Stimulated activated CD4-positive, alpha-beta T cell treated with anti-CD3 and anti-CD28 coated beads, Interleukin-1b, Interleukin-23, amount 100 ng/mL, for 1 hour (primary cell): ENCODE data around the gene SH3D19.

Source experiments
- DNase-seq, 2 donors: peaks; one replicate each; pipeline ENCODE4 v3.0.0-alpha.2; 2020; ENCODE audit warnings: low read depth in 2 of 2

The SH3D19 gene, protein sequence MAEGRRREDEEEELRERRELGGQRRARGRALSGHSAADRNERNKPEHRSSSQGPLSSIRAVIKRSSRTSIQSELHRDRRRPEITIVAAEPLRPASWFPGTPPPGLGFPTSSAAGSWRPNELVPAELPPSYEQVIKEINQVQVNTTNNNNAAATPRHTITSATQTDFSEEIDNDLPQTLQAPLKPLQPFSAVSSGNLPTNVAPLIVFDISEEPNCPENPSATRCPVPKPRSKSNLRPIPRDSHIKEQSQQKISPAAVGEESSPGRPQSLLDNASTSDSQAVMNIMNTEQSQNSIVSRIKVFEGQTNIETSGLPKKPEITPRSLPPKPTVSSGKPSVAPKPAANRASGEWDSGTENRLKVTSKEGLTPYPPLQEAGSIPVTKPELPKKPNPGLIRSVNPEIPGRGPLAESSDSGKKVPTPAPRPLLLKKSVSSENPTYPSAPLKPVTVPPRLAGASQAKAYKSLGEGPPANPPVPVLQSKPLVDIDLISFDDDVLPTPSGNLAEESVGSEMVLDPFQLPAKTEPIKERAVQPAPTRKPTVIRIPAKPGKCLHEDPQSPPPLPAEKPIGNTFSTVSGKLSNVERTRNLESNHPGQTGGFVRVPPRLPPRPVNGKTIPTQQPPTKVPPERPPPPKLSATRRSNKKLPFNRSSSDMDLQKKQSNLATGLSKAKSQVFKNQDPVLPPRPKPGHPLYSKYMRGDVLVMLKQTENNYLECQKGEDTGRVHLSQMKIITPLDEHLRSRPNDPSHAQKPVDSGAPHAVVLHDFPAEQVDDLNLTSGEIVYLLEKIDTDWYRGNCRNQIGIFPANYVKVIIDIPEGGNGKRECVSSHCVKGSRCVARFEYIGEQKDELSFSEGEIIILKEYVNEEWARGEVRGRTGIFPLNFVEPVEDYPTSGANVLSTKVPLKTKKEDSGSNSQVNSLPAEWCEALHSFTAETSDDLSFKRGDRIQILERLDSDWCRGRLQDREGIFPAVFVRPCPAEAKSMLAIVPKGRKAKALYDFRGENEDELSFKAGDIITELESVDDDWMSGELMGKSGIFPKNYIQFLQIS

DNA sequence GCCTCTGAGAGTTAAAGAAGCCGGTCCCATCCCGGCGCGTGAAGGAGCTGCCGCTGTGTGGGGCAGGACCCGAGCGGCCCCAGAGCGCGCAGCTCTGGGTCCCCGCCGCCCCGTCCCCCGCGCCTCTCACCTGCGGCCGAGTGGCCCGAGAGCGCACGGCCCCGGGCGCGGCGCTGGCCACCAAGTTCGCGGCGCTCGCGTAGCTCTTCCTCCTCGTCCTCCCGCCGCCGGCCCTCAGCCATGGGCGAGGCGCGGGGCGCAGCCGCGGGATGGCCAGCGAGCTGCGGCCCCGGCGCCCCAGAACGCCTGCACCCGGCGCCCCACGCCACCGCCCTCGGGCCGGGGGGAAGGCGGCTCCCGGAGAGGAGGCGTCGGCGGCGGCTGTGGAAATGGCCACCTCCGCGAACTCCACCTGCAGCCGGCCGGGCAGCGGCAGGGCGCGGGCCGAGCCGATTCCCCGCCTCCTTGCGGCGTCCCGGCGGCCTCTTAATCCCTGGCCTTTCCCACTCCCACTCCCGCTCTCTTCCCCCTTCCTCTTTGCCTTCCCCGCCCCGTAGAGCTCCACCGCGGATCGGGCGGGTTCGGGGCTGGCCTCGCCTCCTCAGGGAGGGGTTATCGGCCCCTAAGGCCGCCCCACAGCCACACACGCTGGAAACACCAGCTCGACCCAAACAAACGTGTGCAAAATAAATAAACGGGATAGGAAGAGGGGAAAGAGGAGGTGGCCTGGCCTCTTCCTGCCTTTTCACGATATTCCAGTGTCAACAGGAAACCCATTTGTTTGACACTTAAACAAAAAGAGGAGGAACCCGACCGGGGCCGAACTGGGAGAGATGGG is at the start of gene SH3D19:
TSS of gene SH3D19 (minus strand) at position 495 of the 838 bp plus-strand sequence. CDS start at position 242, 253 bp downstream.
- DNase-seq = no peak

DNA sequence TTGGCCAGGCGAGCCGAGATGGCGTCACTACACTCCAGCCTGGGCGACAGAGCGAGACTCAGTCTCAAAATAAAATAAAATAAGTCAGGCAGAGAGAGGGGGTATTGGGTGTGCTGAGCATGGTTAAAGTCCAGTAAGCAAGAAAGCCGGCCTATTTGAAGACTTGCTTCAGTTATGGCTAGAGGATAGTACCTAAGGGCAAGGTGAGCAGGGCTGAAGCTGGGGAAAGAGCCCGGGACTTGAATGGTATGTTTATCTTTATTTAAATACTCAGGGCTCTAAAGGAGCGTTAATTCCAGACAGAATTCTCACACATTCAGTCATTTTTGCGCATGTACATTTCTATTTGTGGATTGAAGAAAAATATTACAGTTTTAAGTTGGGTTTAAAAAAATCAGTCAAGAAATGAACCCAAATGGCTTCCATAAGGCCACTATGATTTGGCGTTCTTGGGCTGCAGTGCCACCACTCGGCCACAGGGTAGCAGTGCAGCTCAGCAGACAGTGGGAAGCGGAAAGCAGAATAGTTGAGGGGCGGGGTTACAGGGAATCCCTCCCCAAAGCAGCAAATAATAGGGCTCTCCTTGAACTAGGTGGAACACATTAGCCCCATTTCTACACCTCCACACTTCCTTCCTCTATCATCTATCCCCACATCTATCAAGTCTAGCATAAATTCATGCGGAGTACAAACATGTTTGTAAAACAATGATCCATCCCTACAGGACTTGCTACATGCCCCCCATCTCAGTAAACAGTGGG is 37.2 kb upstream of the SH3D19 start:
- DNase-seq = peak; percentile 45 to 65

DNA sequence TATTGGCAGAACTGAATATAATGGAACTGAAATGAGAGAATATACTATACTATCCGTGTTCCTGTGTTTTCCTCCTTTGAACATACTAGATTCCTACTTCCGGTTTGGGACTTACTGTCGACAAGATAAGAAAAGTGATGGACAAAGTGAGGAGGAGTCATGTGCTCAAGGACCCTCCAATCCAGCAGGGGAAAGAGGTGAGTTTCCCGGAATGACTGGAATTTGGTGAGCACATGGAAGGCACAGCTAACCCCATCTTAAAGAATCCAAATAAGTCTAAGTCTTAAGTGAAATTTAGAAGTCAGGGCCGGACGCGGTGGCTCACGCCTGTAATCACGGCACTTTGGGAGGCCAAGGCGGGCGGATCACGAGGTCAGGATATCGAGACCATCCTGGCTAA is 36.6 kb upstream of the SH3D19 start:
- DNase-seq = no peak

DNA sequence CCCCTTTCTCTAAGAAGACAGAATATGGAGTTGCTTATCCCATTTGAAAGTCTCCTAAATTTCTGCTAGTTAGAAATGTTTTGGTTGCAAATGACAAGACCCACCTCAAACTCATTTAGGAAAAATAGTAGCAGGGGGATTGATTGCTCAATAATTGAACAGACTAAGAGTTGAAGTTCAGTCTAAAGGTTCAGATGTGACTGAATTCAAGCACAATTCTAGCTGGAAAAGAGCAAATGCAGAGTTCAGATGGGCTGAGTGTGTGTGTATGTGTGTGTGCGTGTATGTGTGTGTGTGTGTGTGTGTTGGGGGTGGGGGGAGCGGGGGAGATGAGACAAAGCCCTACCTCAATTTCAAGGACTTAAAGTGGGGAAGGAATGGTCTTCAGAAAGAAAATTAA is 35.7 kb upstream of the SH3D19 start:
- DNase-seq = no peak

DNA sequence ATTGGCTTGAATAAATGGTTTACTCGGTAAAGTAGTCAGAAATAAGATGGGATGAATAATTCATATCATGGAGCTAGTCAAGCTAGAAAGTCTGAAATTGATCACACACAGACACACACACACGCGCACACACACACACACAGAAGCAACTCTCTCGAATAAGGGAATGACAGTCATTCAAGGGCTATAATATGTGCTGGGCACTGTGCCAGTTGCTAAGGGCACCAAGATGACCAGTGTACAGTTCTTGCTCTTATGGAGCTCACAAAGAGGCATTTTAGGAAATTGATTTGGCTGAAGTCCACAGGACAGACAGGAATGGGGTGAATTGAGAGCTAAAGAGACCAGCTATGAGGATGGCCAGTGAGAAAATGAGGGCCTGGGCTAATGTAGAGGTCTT is 34.2 kb upstream of the SH3D19 start:
- DNase-seq = no peak

DNA sequence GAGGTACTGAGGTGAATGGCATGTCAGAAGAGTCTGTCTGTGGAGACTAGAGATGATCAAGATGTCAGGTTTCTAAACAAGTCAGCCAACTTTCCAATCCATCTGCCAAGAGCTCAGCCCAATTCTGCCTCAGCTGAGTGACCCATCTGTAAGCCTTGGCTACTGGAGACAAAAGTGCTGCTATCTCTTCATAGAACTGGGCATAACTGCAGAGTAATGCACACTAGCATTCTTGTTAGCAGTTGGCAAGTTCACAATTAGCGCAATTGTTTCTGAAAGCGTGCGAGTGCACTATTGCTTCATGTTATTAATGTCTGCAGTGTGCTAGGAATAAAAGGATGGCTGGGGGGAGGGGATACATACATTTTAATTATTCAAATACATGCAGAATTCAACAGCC is 32.9 kb upstream of the SH3D19 start:
- DNase-seq = no peak

DNA sequence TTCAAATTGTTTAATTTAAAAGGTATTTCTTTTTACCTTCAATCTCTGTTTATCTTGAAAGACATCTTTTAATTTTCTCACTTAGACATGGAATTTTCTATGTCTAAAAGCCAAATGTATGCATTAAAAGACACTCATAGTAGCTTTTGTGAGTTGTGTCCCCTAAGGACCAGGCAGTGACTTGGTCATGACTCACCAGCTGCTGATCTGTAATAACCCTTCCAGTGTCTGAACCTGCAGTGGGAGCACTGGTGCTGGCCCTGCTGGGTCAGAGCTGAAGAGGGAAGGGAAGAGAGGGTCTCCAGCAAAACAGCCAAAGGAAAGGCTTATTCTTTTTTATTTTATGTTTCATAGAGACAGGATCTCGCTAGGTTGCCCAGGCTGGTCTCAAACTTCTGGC is 31.1 kb upstream of the SH3D19 start:
- DNase-seq = no peak

DNA sequence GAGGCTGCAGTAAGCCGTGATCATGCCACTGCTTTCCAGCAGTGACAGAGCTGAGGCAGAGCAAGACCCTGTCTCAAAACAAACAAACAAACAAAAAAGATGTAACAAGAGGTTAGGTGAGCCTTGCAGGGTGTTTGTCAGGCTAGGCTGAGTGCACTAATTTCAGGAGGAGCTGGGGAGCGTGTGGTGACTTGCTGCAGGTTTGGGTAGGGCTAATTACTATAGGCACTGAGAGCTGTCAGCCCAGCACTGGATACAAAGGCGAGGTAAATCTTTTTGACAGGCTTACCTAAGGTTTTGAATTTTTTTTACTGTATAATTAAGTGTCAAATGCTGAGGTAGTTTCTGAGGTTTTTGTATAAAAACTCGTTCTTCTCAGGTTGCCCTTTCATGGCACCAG is 29.8 kb upstream of the SH3D19 start:
- no peak for DNase-seq

DNA sequence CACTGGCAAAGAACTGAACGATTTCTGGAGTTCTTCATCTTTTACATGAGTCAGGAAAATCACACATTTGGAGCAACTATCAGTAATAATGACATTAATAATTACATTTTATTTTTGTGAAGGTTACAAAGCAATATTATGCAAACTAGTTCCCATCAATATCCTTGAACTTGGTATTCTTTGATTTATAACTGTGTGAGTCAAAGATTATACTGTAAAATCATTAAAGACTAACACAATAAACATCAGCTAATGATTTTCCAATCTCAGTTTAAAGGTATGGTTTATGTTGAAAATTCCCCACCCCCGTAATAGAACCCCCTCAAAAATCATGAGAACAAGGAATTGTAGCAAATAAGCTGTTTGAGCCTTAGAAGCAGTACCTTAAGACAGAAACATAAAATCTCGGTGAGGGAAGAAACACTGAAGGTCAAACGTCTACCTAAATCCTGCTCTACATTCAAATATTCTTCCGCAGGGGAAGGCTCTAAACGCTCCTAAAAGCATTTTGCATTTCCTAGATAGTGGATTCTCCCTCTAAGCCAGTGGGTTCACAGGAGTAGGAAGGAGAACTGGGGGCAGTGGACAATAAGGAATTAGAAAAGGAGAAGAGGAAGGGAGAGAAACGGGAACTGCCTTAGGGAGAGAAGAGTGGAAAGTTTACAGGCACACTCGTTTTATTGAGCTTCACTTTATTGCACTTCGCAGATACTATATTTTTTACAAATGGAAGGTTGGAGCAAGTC is 22.3 kb upstream of the SH3D19 start:
- DNase-seq = no peak

DNA sequence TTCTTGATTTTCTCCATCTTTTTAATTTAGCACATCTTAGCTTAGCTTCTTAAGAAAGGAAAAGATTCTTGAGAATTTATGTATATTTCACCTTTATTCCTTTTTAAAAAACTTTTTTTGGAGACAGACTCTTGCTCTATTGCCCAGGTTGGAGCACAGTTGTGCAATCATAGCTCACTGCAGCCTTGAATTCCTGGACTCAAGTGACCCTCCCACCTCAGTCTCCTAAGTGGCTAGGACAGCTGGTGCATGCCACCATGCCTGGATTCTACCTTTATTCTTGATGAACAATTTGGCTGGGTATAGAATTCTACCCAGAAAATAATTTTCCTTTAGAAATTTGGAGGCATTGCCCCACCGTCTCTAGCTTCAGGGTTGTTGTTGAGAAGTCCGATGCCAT is 19.5 kb upstream of the SH3D19 start:
- no peak for DNase-seq

DNA sequence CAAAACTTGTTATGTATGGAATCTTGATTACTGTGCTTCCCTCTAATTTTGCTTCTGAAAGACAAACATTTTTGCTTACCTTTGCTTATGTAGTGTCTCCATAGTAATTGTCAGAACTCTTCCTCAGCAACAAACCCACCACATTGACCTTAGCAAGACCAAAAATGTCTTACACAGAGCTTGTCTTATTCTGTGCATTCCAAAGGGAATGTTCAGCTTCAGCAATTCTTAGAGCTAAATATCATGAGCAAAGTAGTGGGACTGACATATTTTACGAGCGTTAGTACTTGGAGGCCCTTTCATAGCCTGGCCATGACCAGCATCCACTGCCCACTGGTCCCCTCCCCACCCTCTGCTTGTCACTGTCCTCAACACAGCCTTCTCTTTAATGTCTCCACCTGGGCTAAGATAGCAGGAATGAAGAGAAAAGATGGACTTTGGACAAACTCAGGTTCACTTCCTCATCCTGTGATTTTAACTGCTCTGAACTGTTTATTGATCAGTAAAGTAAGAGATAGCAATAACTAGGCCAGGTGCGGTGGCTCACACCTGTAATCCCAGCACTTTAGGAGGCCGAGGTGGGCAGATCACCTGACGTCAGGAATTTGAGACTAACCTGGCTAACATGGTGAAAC is 15.5 kb upstream of the SH3D19 start:
- no peak for DNase-seq

DNA sequence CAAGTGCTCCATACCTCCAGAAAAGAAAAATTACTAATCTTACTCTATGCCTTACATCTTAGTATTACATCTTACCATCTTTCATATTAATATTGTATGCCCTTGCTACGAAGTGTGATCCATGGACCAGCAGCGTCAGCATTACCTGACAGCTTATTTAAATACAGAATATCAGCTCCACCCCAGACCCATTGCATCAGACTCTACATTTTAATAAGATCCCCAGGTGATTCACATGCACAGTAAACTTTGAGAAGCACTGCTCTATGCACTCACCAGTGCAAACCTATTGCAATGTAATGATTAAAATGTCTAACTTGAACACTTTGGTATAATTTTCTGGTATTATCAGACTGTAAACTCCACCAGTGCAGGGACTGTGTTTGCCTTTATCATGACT is 14.1 kb upstream of the SH3D19 start:
- no peak for DNase-seq

DNA sequence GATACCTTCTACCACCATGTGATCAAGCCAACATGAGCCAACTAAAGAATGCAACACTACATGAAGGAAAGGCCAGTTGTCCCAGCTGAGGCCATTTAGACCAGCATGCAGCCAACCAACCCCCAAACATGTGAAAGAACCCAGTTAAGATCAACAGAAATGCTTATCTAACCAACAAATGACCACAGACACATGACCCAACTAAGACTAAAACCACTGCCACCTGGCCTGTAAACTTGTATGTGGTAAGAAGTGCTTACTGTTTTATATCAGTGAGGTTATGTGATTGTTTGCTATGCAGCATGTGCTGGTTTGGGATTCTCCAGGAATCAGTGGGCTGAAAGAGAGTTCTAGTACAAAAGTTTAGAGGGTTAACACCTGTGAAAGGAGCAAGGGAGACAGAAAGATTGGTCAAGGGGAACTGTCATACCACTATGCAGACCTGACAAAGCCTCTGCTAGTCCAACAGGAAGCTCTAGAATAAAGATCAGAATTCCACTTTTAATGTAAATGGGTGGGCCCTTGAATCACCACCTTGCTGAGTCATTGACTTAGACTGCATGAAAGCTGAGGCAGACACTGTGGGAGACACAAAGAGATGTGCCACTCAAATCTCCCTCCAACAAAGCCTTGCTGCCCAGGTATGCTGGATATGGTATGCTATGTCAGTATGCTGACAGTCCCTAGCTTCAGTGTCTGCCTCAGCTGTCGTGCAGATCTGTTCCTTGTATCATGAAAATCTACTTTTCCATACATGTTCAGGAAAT is 6.1 kb upstream of the SH3D19 start:
- no peak for DNase-seq

DNA sequence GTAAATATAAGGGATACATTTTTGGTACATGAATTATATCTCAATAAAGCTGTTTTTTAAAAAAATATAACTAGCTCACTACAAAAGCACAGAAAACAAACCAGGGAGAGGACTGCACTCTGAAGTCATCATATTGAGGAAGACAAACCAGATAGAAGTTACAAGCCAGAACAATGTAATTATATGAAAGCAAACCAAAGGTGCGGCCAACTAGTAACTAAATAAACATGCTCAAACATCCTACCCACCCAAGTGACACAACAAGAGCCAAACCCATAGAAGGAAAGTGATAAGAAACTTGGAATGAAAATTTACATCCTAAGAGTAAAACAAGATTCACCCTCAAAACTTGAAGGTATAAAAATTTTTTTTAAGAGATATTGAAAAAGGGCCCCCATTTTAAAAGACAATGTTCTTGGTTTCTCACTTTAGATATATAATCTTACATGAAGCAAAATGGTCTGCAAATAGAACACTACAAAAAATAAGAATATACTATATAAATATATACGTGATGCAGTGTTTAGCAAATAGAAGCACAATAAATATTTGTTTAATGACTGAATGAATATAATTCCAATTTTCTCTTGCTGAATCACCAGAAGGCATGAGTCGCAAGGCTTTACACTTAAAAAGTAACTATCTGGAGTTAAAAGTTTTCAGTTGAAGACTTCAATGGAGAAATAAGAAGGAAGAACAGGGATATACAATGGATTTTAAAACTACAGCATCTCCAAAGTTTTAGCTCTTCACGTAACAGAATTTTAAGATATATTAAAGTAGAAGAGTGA is 4.0 kb upstream of the SH3D19 start:
- DNase-seq = no peak

DNA sequence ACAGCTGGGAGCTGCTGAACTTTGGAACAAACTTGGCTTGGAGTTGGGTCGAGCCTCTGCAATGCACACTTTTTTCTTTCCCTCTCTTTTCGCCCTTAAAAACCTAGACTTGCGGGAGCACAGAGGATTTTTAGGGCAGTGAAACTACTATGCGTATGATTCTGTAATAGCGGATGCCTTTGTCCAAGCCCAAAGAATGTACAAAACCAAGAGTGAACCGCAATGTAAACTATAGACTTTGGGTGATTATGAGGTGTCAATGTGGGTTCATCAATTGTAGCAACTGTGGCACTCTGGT is 493 bp upstream of the SH3D19 start:
- no peak for DNase-seq

DNA sequence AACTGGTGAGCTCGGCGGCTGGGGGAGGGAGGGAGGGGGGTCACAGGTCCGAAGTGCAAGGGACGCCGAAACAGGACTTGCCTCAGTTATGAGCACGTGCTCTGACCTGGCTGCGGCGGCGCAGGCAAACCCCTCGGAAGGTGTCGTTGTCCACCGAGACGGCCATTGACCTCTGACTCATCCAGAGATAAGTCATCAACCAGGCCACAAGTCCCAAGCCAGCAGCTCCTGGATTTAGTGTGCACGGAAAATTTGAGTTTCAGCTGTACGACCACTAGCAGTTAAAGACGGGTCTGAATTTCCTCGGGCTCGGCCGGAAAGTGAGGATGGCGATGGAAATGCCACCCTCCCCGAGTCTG is 674 bp downstream of the SH3D19 start:
- no peak for DNase-seq

DNA sequence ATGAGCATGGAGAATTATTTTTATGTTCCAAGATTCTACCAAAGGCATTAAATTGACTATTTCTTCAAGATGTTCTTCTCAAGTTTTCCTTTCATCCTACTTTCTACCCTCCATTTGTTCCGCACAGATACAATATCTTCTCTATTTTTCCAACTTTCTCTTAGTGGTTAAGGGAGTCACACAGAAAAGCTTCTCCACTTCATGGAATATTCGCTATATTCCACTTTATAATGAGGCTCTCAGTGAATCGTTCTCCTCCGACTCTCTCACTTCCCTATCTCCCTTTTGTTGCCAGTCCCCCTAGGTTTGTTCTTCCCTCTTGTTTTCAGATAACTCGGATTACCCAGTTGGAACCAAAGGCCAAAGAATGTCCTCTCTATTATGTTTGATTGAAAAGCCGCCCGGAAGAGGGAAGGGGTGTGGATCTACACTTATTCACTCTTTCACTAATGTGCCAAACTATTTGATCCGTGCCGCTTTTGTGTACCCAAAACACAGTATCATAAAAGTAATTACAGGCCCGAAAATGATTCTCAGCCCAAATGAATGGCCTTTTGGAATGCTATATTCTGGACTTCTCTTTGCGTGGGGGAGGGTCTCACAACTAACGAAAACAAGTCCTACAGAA is 1.2 kb downstream of the SH3D19 start:
- DNase-seq = no peak

DNA sequence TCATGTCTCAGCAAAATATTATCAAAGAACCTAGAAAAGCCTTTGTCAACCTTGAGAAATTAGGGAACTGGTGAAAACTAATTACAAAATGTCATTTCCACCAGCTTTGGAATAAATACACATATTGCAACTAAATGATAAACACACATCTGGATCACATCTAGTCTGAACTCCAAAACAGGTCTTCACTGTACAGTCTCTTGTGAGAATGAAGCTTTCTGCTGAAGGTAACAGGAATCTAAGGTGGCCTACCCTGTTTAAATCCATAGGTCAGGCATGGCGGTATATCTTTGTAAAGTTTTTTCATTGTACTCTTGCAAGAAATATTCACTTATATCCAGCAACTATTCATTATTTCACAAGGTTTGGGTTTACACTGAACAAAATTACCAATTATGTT is 1.7 kb downstream of the SH3D19 start:
- no peak for DNase-seq
